HEK293 (cell line): Measurements from ENCODE around the gene ATP6V1A.

Experiments used
- GFI1B ChIP-seq: fragments of 450-650 bp; formaldehyde crosslinking; IDR thresholded peaks from 2 replicates; pipeline ENCODE4 v1.5.1; 2016; ENCODE audit warnings: missing biosample characterization, missing genetic modification characterization
- GLIS2 ChIP-seq: fragments of 450-650 bp; formaldehyde crosslinking; IDR thresholded peaks from 2 replicates; pipeline ENCODE4 v1.5.1; 2016; ENCODE audit warnings: missing biosample characterization, missing genetic modification characterization
- KLF10 ChIP-seq: fragments of 450-650 bp; IDR thresholded peaks from 2 replicates; pipeline ENCODE4 v1.5.1; 2018; ENCODE audit warnings: missing biosample characterization, mild to moderate bottlenecking, missing genetic modification characterization
- KLF17 ChIP-seq: fragments of 450-650 bp; formaldehyde crosslinking; IDR thresholded peaks from 2 replicates; pipeline ENCODE4 v1.5.1; 2016; ENCODE audit warnings: missing biosample characterization, missing genetic modification characterization
- OSR2 ChIP-seq: fragments of 450-650 bp; formaldehyde crosslinking; IDR thresholded peaks from 2 replicates; pipeline ENCODE4 v1.5.1; 2016; ENCODE audit warnings: missing biosample characterization, missing genetic modification characterization
- PATZ1 ChIP-seq: fragments of 450-650 bp; formaldehyde crosslinking; IDR thresholded peaks from 2 replicates; pipeline ENCODE4 v1.5.1; 2016; ENCODE audit warnings: missing biosample characterization, missing genetic modification characterization
- WT1 ChIP-seq: fragments of 450-650 bp; formaldehyde crosslinking; IDR thresholded peaks from 2 replicates; pipeline ENCODE4 v1.5.1; 2016; ENCODE audit warnings: missing biosample characterization, missing genetic modification characterization
- ZBTB11 ChIP-seq: fragments of 450-650 bp; formaldehyde crosslinking; conservative IDR thresholded peaks from 2 replicates; pipeline ENCODE4 v1.5.1; 2016; ENCODE audit warnings: low read depth, missing biosample characterization, missing genetic modification characterization
- ZBTB20 ChIP-seq: fragments of 450-650 bp; formaldehyde crosslinking; IDR thresholded peaks from 2 replicates; pipeline ENCODE4 v1.5.1; 2016; ENCODE audit warnings: missing biosample characterization, missing genetic modification characterization
- ZBTB21 ChIP-seq: fragments of 450-650 bp; formaldehyde crosslinking; IDR thresholded peaks from 2 replicates; pipeline ENCODE4 v1.5.1; 2017; ENCODE audit warnings: missing biosample characterization, missing genetic modification characterization
- ZNF248 ChIP-seq: fragments of 450-650 bp; formaldehyde crosslinking; IDR thresholded peaks from 2 replicates; pipeline ENCODE4 v1.5.1; 2017; ENCODE audit warnings: missing biosample characterization, missing genetic modification characterization
- ZNF266 ChIP-seq: fragments of 450-650 bp; formaldehyde crosslinking; IDR thresholded peaks from 2 replicates; pipeline ENCODE4 v1.5.1; 2016; ENCODE audit warnings: missing biosample characterization, missing genetic modification characterization, low read depth
- ZNF449 ChIP-seq: fragments of 450-650 bp; formaldehyde crosslinking; IDR thresholded peaks from 2 replicates; pipeline ENCODE4 v1.5.1; 2017; ENCODE audit warnings: missing biosample characterization, mild to moderate bottlenecking, missing genetic modification characterization, moderate library complexity
- ZNF518A ChIP-seq: fragments of 450-650 bp; formaldehyde crosslinking; conservative IDR thresholded peaks from 2 replicates; pipeline ENCODE4 v1.5.1; 2016; ENCODE audit warnings: low read depth, missing biosample characterization, missing genetic modification characterization
- ZNF571 ChIP-seq: fragments of 450-650 bp; formaldehyde crosslinking; IDR thresholded peaks from 2 replicates; pipeline ENCODE4 v1.5.0; 2017; ENCODE audit warnings: missing biosample characterization, missing genetic modification characterization
- ZNF596 ChIP-seq: fragments of 450-650 bp; IDR thresholded peaks from 2 replicates; pipeline ENCODE4 v1.5.0; 2018; ENCODE audit warnings: missing biosample characterization, mild to moderate bottlenecking, missing genetic modification characterization, moderate library complexity
- ZNF621 ChIP-seq: fragments of 450-650 bp; formaldehyde crosslinking; IDR thresholded peaks from 2 replicates; pipeline ENCODE4 v1.5.1; 2017; ENCODE audit warnings: missing biosample characterization, missing genetic modification characterization
- ZNF664 ChIP-seq: fragments of 450-650 bp; formaldehyde crosslinking; IDR thresholded peaks from 2 replicates; pipeline ENCODE4 v1.5.1; 2016; ENCODE audit warnings: missing biosample characterization, missing genetic modification characterization
- ZXDB ChIP-seq: fragments of 450-650 bp; formaldehyde crosslinking; IDR thresholded peaks from 2 replicates; pipeline ENCODE4 v1.5.1; 2016; ENCODE audit warnings: missing biosample characterization, missing genetic modification characterization
- TF ChIP-seq, protein P1 (sequence below): fragments of 450-650 bp; formaldehyde crosslinking; IDR thresholded peaks from 2 replicates; pipeline ENCODE4 v1.5.1; 2016; ENCODE audit warnings: missing biosample characterization, missing genetic modification characterization, low read depth
- TF ChIP-seq, protein P2 (sequence below): fragments of 450-650 bp; formaldehyde crosslinking; IDR thresholded peaks from 2 replicates; pipeline ENCODE4 v1.5.1; 2016; ENCODE audit warnings: missing biosample characterization, missing genetic modification characterization

Gene ATP6V1A

DNA sequence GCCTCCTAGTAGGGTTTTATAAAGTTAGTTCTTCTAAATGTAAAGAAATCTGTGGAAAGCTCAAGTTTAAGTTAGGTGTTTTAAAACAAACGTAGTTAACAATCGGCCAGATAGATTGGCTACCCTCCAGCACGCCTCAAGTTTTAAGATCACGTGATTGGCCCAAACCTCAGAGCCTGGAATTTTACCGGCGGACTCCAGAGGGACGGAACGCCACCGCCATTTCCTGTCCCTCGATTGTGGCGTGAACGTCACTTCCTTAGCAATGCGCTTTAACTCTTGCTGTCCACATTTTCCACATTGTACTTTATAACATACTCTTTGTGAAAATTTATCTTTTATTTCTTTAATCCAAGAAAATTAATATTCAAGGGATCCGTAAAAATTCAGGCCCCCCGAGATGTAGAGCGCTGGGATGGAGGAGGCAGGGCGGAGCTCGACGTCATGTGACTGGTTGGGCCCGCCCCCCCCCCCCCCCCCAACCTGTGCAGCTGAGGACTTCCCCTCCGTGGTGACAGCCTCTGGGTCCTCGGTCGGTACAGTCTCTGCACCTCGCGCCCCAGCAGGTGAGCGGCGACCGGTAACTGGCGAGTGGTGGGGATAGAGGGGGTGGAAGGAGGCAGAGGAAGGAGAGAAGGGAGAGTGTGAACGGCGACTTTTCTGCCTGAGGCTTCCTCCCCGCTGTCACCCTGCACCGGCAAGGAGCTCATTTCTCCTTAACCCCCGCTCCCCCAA is at the start of gene ATP6V1A (continued):
- TF ChIP-seq, protein P1, sequence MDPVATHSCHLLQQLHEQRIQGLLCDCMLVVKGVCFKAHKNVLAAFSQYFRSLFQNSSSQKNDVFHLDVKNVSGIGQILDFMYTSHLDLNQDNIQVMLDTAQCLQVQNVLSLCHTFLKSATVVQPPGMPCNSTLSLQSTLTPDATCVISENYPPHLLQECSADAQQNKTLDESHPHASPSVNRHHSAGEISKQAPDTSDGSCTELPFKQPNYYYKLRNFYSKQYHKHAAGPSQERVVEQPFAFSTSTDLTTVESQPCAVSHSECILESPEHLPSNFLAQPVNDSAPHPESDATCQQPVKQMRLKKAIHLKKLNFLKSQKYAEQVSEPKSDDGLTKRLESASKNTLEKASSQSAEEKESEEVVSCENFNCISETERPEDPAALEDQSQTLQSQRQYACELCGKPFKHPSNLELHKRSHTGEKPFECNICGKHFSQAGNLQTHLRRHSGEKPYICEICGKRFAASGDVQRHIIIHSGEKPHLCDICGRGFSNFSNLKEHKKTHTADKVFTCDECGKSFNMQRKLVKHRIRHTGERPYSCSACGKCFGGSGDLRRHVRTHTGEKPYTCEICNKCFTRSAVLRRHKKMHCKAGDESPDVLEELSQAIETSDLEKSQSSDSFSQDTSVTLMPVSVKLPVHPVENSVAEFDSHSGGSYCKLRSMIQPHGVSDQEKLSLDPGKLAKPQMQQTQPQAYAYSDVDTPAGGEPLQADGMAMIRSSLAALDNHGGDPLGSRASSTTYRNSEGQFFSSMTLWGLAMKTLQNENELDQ (tag by site-specific recombination) = no peak
- TF ChIP-seq KLF10 (tag by site-specific recombination) = peak; percentile 55
- no peak for TF ChIP-seq ZNF248
- peak; percentile 50; the same call in 1 of the 2 replicates for TF ChIP-seq GLIS2 (tag by site-specific recombination)
- TF ChIP-seq ZXDB = 0 out of 2 replicates have a peak, but pooled peaks have one; percentile 53
- peak; percentile 49 for TF ChIP-seq PATZ1 (tag by site-specific recombination)
- no peak for TF ChIP-seq OSR2 (tag by site-specific recombination)
- peak; percentile 17; the same call in 1 of the 2 replicates for TF ChIP-seq ZNF449 (tag by site-specific recombination)
- TF ChIP-seq ZNF596 (tag by site-specific recombination) = no peak
- TF ChIP-seq, protein P2, sequence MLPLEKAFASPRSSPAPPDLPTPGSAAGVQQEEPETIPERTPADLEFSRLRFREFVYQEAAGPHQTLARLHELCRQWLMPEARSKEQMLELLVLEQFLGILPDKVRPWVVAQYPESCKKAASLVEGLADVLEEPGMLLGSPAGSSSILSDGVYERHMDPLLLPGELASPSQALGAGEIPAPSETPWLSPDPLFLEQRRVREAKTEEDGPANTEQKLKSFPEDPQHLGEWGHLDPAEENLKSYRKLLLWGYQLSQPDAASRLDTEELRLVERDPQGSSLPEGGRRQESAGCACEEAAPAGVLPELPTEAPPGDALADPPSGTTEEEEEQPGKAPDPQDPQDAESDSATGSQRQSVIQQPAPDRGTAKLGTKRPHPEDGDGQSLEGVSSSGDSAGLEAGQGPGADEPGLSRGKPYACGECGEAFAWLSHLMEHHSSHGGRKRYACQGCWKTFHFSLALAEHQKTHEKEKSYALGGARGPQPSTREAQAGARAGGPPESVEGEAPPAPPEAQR = no peak
- TF ChIP-seq ZNF621 (tag by site-specific recombination) = no peak
- TF ChIP-seq GFI1B (tag by site-specific recombination) = no peak
- TF ChIP-seq ZNF571 = no peak
- peak; percentile 39; the same call in 1 of the 2 replicates for TF ChIP-seq ZNF518A (tag by site-specific recombination)
- no peak for TF ChIP-seq ZNF664 (tag by site-specific recombination)
- 0 out of 2 replicates have a peak, but pooled peaks have one; percentile 26 for TF ChIP-seq KLF17 (tag by site-specific recombination)
- no peak; the same call in none of the 2 replicates for TF ChIP-seq ZBTB20 (tag by site-specific recombination)
- peak; percentile 35; the same call in 1 of the 2 replicates for TF ChIP-seq ZBTB21
- no peak for TF ChIP-seq ZNF266 (tag by site-specific recombination)
- peak; percentile 11; the same call in 1 of the 2 replicates for TF ChIP-seq WT1 (tag by site-specific recombination)
- TF ChIP-seq ZBTB11 (tag by site-specific recombination) = peak; percentile 98
